H1 (cell line): ENCODE data around the gene TK2.

Experiments
- CHD1 ChIP-seq: IDR thresholded peaks from 2 replicates; pipeline ENCODE4 v1.6.1; 2012; ENCODE audit warnings: low read depth, low read length, improper control_type of control experiment
- EP300 ChIP-seq, 2 experiments: IDR thresholded peaks; 1 replicate in 1 of 2; 2 replicates in 1 of 2; pipeline ENCODE4 v1.6.1; 2011 to 2012; ENCODE audit warnings: low read depth in 2 of 2, low read length in 2 of 2, mild to moderate bottlenecking in 2 of 2, borderline replicate concordance in 1 of 2, inconsistent platforms in 1 of 2, moderate library complexity in 1 of 2
- EZH2 ChIP-seq: fragments of 200-600 bp; sonication (generic); IDR thresholded peaks from 2 replicates; pipeline ENCODE4 v1.7.1; 2012; ENCODE audit warnings: low read depth, mild to moderate bottlenecking, moderate library complexity, low read length, inconsistent platforms; ENCODE audit not compliant: severe bottlenecking
- FOSL1 ChIP-seq: IDR thresholded peaks from 2 replicates; pipeline ENCODE4 v1.6.1; 2011; ENCODE audit warnings: mild to moderate bottlenecking, low read depth, low read length, moderate library complexity; ENCODE audit not compliant: insufficient read depth
- HDAC2 ChIP-seq, 2 experiments: fragments of 300-600 bp in 1 of 2; sonication (generic) in 1 of 2; IDR thresholded peaks; 2 replicates each; pipeline ENCODE4 v1.6.1; 2011 to 2012; ENCODE audit warnings: low read depth in 2 of 2, low read length in 2 of 2, mild to moderate bottlenecking in 2 of 2, moderate library complexity in 2 of 2, borderline replicate concordance in 1 of 2, inconsistent platforms in 1 of 2
- JUND ChIP-seq: IDR thresholded peaks from 2 replicates; pipeline ENCODE4 v1.6.1; 2011; ENCODE audit warnings: mild to moderate bottlenecking, improper control_type of control experiment, low read length
- NRF1 ChIP-seq: IDR thresholded peaks from 2 replicates; pipeline ENCODE4 v1.6.1; 2011; ENCODE audit warnings: mild to moderate bottlenecking, low read depth, low read length, improper control_type of control experiment
- POLR2A ChIP-seq, 2 experiments: IDR thresholded peaks; 1 replicate in 1 of 2; 2 replicates in 1 of 2; pipeline ENCODE4 v1.6.1; 2011; ENCODE audit warnings: low read depth in 2 of 2, low read length in 2 of 2, mild to moderate bottlenecking in 2 of 2; ENCODE audit errors: control extremely low read depth in 1 of 2
- POLR2AphosphoS5 ChIP-seq: IDR thresholded peaks from 2 replicates; pipeline ENCODE4 v1.6.1; 2011; ENCODE audit warnings: low read depth, low read length
- TEAD4 ChIP-seq: IDR thresholded peaks from 2 replicates; pipeline ENCODE4 v1.6.1; 2012; ENCODE audit warnings: low read depth, low read length, inconsistent platforms, mixed read lengths
- TF ChIP-seq, protein P1 (sequence below), 3 experiments: IDR thresholded peaks; 1 replicate in 2 of 3; 2 replicates in 1 of 3; pipeline versions ENCODE4 v1.5.1 to v1.6.1; 2011; ENCODE audit warnings: low read length in 3 of 3, mild to moderate bottlenecking in 3 of 3, inconsistent platforms in 2 of 3, low read depth in 1 of 3, moderate library complexity in 1 of 3; ENCODE audit not compliant: insufficient read depth in 1 of 3; ENCODE audit errors: control extremely low read depth in 1 of 3
- TF ChIP-seq, protein P2 (sequence below): IDR thresholded peaks from 2 replicates; pipeline ENCODE4 v1.6.1; 2012; ENCODE audit warnings: inconsistent platforms
- TF ChIP-seq, protein P3 (sequence below): IDR thresholded peaks from 2 replicates; pipeline ENCODE4 v1.6.1; 2011; ENCODE audit warnings: low read depth, mild to moderate bottlenecking, low read length; ENCODE audit not compliant: insufficient read depth

DNA sequence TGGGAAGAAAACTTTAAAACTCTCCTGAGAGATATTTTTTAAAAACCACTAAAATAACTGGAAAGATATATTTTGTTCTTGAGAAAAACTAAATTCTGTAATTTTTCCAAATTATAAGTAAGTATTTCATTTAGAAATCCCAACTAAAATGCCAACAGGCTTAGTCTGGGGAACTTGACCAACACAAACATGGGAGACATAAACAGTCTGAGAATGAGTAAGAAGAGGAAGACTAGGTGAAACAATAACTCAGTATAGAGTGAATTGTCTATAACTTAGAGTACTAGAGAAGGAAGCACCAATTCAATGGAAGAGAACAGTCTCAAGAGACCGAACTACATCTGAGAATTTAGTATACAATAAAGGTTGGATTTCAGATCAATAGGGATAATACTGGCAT, 19.2 kb upstream of the TK2 start:
- TF ChIP-seq EZH2 = no peak
- no peak for TF ChIP-seq POLR2A (IDR thresholded peaks at IDR 0.05; ENCODE audit: control extremely low read depth in 1 of 2, low read depth in 2 of 2, low read length in 2 of 2)
- TF ChIP-seq JUND = no peak
- TF ChIP-seq EP300 (IDR thresholded peaks at IDR 0.05; ENCODE audit: borderline replicate concordance in 1 of 2, low read depth in 2 of 2, low read length in 2 of 2) = no peak
- TF ChIP-seq HDAC2 (IDR thresholded peaks at IDR 0.05; ENCODE audit: borderline replicate concordance in 1 of 2, low read depth in 2 of 2, low read length in 2 of 2) = no peak
- TF ChIP-seq CHD1 = no peak
- TF ChIP-seq POLR2AphosphoS5 = no peak
- TF ChIP-seq NRF1 = no peak
- TF ChIP-seq, protein P1, sequence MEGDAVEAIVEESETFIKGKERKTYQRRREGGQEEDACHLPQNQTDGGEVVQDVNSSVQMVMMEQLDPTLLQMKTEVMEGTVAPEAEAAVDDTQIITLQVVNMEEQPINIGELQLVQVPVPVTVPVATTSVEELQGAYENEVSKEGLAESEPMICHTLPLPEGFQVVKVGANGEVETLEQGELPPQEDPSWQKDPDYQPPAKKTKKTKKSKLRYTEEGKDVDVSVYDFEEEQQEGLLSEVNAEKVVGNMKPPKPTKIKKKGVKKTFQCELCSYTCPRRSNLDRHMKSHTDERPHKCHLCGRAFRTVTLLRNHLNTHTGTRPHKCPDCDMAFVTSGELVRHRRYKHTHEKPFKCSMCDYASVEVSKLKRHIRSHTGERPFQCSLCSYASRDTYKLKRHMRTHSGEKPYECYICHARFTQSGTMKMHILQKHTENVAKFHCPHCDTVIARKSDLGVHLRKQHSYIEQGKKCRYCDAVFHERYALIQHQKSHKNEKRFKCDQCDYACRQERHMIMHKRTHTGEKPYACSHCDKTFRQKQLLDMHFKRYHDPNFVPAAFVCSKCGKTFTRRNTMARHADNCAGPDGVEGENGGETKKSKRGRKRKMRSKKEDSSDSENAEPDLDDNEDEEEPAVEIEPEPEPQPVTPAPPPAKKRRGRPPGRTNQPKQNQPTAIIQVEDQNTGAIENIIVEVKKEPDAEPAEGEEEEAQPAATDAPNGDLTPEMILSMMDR (IDR thresholded peaks at IDR 0.05; ENCODE audit: control extremely low read depth in 1 of 3, insufficient read depth in 1 of 3, low read depth in 1 of 3, low read length in 3 of 3) = no peak
- TF ChIP-seq, protein P2, sequence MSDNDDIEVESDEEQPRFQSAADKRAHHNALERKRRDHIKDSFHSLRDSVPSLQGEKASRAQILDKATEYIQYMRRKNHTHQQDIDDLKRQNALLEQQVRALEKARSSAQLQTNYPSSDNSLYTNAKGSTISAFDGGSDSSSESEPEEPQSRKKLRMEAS = no peak
- TF ChIP-seq, protein P3, sequence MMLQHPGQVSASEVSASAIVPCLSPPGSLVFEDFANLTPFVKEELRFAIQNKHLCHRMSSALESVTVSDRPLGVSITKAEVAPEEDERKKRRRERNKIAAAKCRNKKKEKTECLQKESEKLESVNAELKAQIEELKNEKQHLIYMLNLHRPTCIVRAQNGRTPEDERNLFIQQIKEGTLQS = no peak
- TF ChIP-seq FOSL1 = no peak
- TF ChIP-seq TEAD4 = no peak
